Measurements from ENCODE around the gene PBRM1. TPM values are rescaled to one million over a fixed set of nuclear protein-coding genes. Genes with fewer than 3 reads are reported as not detected.

Gene PBRM1
- total and polyA plus RNA-seq, 7 experiments from 2014 or later, result 58.4 to 109 (median 76.9) TPM

- POLR2A ChIA-PET, result interaction anchor here (1.5 kb wide), 1 partner anchor 10 kb away, joined by 3 read pairs; the partner anchor contains the start of gene UQCC5
- Histone ChIP-seq H3K9me3 (ENCODE audit: control insufficient read depth in 2 of 3, low read length in 3 of 3) (no peaks in the 10 kb centered on the region), H3K27me3 (ENCODE audit: control insufficient read depth in 2 of 2, insufficient read depth in 2 of 2, low read length in 2 of 2) (no peaks in the 10 kb centered on the region), H3K27ac (ENCODE audit: low read depth, low read length) (peak overlapping the region; percentile 37), H3K4me1 (ENCODE audit: control insufficient read depth in 2 of 2, insufficient read depth in 2 of 2, low read length in 2 of 2) (no peaks in the 10 kb centered on the region), H3K36me3 (ENCODE audit: control insufficient read depth in 2 of 3, insufficient read depth in 3 of 3, low read length in 3 of 3) (peaks cover 7 to 32% (median 7%) of the 10 kb centered on the region in 3 experiments), H3K4me3 (ENCODE audit: low read length) (no peak overlapping the region)
- ATAC-seq, result no peak
- CTCF ChIA-PET, result no interaction called here
- intact Hi-C loops (cut with micrococcal nuclease), result no loop called here
- no peak for DNase-seq
- H3K9me3 Mint-ChIP-seq, result no peaks in the 10 kb centered on the region
- H3K27me3 Mint-ChIP-seq, result no peaks in the 10 kb centered on the region
- no peak overlapping the region for H3K4me3 Mint-ChIP-seq
- peak overlapping the region in 6 of 9 donors; percentile 28 to 70 (median 47) for H3K27ac Mint-ChIP-seq
- peaks cover 5 to 14% (median 7%) of the 10 kb centered on the region in 7 donors for H3K4me1 Mint-ChIP-seq
- H3K36me3 Mint-ChIP-seq, result peaks cover 0 to 12% (median 2%) of the 10 kb centered on the region in 5 donors
Measured at GRCh38 chr3:52546111-52546901, 139.4 kb downstream of the PBRM1 start.

DNA sequence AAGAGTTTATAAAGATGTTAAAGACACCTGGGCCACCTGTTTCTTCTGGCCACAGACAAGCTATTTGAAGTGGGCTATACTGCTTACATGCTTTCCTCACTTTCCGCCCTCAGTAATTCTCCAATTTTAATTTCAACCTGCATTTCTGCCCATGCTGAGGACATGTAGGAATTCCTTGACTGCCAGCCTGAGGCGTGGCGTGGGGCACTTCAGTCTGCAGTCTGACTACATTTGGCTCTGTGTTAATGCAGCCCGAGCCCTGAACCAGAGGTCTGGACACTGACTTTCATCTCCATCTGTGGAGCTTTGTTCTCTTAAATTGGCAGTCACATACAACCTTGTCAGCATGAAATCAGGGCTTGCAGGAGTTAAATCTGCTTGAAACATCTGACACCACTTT, 140.8 kb downstream of the PBRM1 start:
- DNase-seq, result no peak
- Mint-ChIP-seq H3K27me3 (no peaks in the 10 kb centered on the region), H3K36me3 (peaks cover 0 to 8% (median 2%) of the 10 kb centered on the region in 5 donors), H3K4me1 (peaks cover 5 to 27% (median 14%) of the 10 kb centered on the region in 7 donors), H3K4me3 (no peak overlapping the region), H3K27ac (peak overlapping the region in 4 of 9 donors; percentile 4 to 70 (median 47)), H3K9me3 (no peaks in the 10 kb centered on the region)
- Histone ChIP-seq H3K4me1 (ENCODE audit: control insufficient read depth in 2 of 2, insufficient read depth in 2 of 2, low read length in 2 of 2) (peaks cover 0 to 1% of the 10 kb centered on the region in 2 donors), H3K27me3 (ENCODE audit: control insufficient read depth in 2 of 2, insufficient read depth in 2 of 2, low read length in 2 of 2) (no peaks in the 10 kb centered on the region), H3K36me3 (ENCODE audit: control insufficient read depth in 2 of 3, insufficient read depth in 3 of 3, low read length in 3 of 3) (peaks cover 4 to 20% (median 7%) of the 10 kb centered on the region in 3 experiments), H3K4me3 (ENCODE audit: low read length) (no peak overlapping the region), H3K27ac (ENCODE audit: low read depth, low read length) (no peak overlapping the region), H3K9me3 (ENCODE audit: control insufficient read depth in 2 of 3, low read length in 3 of 3) (no peaks in the 10 kb centered on the region)
- POLR2A ChIA-PET, result interaction anchor here (1.5 kb wide), 1 partner anchor 9 kb away, joined by 8 read pairs; the partner anchor contains the start of gene UQCC5
- no peak for ATAC-seq
- intact Hi-C loops (cut with micrococcal nuclease), result no loop called here
- CTCF ChIA-PET, result no interaction called here

DNA sequence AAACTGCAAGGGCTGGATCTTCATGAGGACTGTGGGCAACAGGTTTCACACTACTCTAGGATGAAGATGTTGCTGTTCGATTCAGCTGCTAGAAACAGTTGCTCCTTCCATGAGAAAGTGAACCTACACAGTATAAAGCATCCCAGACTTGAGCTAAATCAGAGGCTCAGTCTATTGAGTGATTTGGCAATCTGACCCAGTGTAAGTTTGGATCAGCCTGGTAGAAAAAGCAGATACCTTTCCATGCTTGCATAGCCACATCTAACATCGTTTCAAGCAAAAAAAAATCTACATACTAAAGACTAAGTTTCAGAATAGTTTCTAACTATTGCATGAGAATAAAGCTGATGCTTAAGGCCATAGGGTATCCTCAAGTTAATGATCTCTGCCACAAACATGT, 144.7 kb downstream of the PBRM1 start:
- no peaks in the 10 kb centered on the region for H3K9me3 ChIP-seq (ENCODE audit: control insufficient read depth in 2 of 3, low read length in 3 of 3)
- Mint-ChIP-seq H3K4me1 (peaks cover 29 to 64% (median 41%) of the 10 kb centered on the region in 7 donors), H3K4me3 (no peak overlapping the region), H3K27me3 (no peaks in the 10 kb centered on the region), H3K36me3 (peaks cover 0 to 21% (median 8%) of the 10 kb centered on the region in 5 donors), H3K9me3 (peaks cover 0 to 3% (median 0%) of the 10 kb centered on the region in 11 donors), H3K27ac (peak overlapping the region in 7 of 9 donors; percentile 3 to 76 (median 38))
- no peaks in the 10 kb centered on the region for H3K36me3 ChIP-seq (ENCODE audit: control insufficient read depth in 2 of 3, insufficient read depth in 3 of 3, low read length in 3 of 3)
- intact Hi-C loops (cut with micrococcal nuclease), result no loop called here
- DNase-seq, result no peak
- no peaks in the 10 kb centered on the region for H3K27me3 ChIP-seq (ENCODE audit: control insufficient read depth in 2 of 2, insufficient read depth in 2 of 2, low read length in 2 of 2)
- peaks cover 20 to 30% of the 10 kb centered on the region in 2 donors for H3K4me1 ChIP-seq (ENCODE audit: control insufficient read depth in 2 of 2, insufficient read depth in 2 of 2, low read length in 2 of 2)
- H3K4me3 ChIP-seq (ENCODE audit: low read length), result no peak overlapping the region
- H3K27ac ChIP-seq (ENCODE audit: low read depth, low read length), result no peak overlapping the region
- ChIA-PET CTCF (no interaction called here), POLR2A (no interaction called here)
- no peak for ATAC-seq

GRCh38 chr3:52539010-52539653, 146.6 kb downstream of the PBRM1 start:
- no peaks in the 10 kb centered on the region for H3K27me3 ChIP-seq (ENCODE audit: control insufficient read depth in 2 of 2, insufficient read depth in 2 of 2, low read length in 2 of 2)
- DNase-seq (no peak), ATAC-seq (no peak)
- peaks cover 0 to 3% (median 0%) of the 10 kb centered on the region in 11 donors for H3K9me3 Mint-ChIP-seq
- no peaks in the 10 kb centered on the region for H3K27me3 Mint-ChIP-seq
- ChIA-PET CTCF (no interaction called here), POLR2A (no interaction called here)
- H3K36me3 ChIP-seq (ENCODE audit: control insufficient read depth in 2 of 3, insufficient read depth in 3 of 3, low read length in 3 of 3), result no peaks in the 10 kb centered on the region
- H3K4me1 Mint-ChIP-seq, result peaks cover 27 to 71% (median 50%) of the 10 kb centered on the region in 7 donors
- H3K36me3 Mint-ChIP-seq, result peaks cover 0 to 21% (median 8%) of the 10 kb centered on the region in 5 donors
- H3K9me3 ChIP-seq (ENCODE audit: control insufficient read depth in 2 of 3, low read length in 3 of 3), result no peaks in the 10 kb centered on the region
- intact Hi-C loops (cut with micrococcal nuclease), result loop anchor here in 1 of 2 donors (10.0 kb wide), 3 partner anchors 264 to 854 kb away; partner anchors contain the start of genes RPL29 and WDR82
- peak overlapping the region; percentile 53 to 98 (median 79) for H3K27ac Mint-ChIP-seq
- peak overlapping the region; percentile 29 for H3K27ac ChIP-seq (ENCODE audit: low read depth, low read length)
- H3K4me3 ChIP-seq (ENCODE audit: low read length), result no peak overlapping the region
- peaks cover 20 to 30% of the 10 kb centered on the region in 2 donors for H3K4me1 ChIP-seq (ENCODE audit: control insufficient read depth in 2 of 2, insufficient read depth in 2 of 2, low read length in 2 of 2)
- peak overlapping the region; percentile 65 to 100 (median 74) for H3K4me3 Mint-ChIP-seq

- H3K27ac ChIP-seq (ENCODE audit: low read depth, low read length), result peak overlapping the region; percentile 85
- peak overlapping the region; percentile 77 to 99 (median 98) for H3K27ac Mint-ChIP-seq
- H3K4me3 ChIP-seq (ENCODE audit: low read length), result peak overlapping the region; percentile 67
- H3K36me3 Mint-ChIP-seq, result peaks cover 0 to 21% (median 8%) of the 10 kb centered on the region in 5 donors
- no peak for DNase-seq
- H3K9me3 Mint-ChIP-seq, result peaks cover 0 to 3% (median 0%) of the 10 kb centered on the region in 11 donors
- intact Hi-C loops (cut with micrococcal nuclease), result loop anchor here (2.0 to 10.0 kb wide), 7 partner anchors 263 to 1037 kb away; partner anchors contain the start of genes DCAF1 (in 1 of the 2), POC1A (in 1 of the 2), RPL29 (in 1 of the 2) and WDR82 (in 1 of the 2)
- no peaks in the 10 kb centered on the region for H3K9me3 ChIP-seq (ENCODE audit: control insufficient read depth in 2 of 3, low read length in 3 of 3)
- no peaks in the 10 kb centered on the region for H3K27me3 ChIP-seq (ENCODE audit: control insufficient read depth in 2 of 2, insufficient read depth in 2 of 2, low read length in 2 of 2)
- POLR2A ChIA-PET, result interaction anchor here (1.0 kb wide), 1 partner anchor 15 kb away, joined by 3 read pairs; no protein-coding TSS in a partner anchor
- peaks cover 20 to 30% of the 10 kb centered on the region in 2 donors for H3K4me1 ChIP-seq (ENCODE audit: control insufficient read depth in 2 of 2, insufficient read depth in 2 of 2, low read length in 2 of 2)
- H3K36me3 ChIP-seq (ENCODE audit: control insufficient read depth in 2 of 3, insufficient read depth in 3 of 3, low read length in 3 of 3), result no peaks in the 10 kb centered on the region
- peak overlapping the region; percentile 96 to 100 (median 99) for H3K4me3 Mint-ChIP-seq
- H3K27me3 Mint-ChIP-seq, result no peaks in the 10 kb centered on the region
- no peak for ATAC-seq
- CTCF ChIA-PET, result no interaction called here
- peaks cover 27 to 67% (median 50%) of the 10 kb centered on the region in 7 donors for H3K4me1 Mint-ChIP-seq
Measured at GRCh38 chr3:52537726-52538421, 147.8 kb downstream of the PBRM1 start.

GRCh38 chr3:52537165-52537620, 148.5 kb downstream of the PBRM1 start:
- DNase-seq (no peak), ATAC-seq (no peak)
- intact Hi-C loops (cut with micrococcal nuclease), result loop anchor here (2.0 to 10.0 kb wide), 7 partner anchors 262 to 1036 kb away; partner anchors contain the start of genes DCAF1 (in 1 of the 2), POC1A (in 1 of the 2), RPL29 (in 1 of the 2) and WDR82 (in 1 of the 2)
- Histone ChIP-seq H3K27ac (ENCODE audit: low read depth, low read length) (peak overlapping the region; percentile 85), H3K4me3 (ENCODE audit: low read length) (peak overlapping the region; percentile 67), H3K9me3 (ENCODE audit: control insufficient read depth in 2 of 3, low read length in 3 of 3) (no peaks in the 10 kb centered on the region), H3K36me3 (ENCODE audit: control insufficient read depth in 2 of 3, insufficient read depth in 3 of 3, low read length in 3 of 3) (no peaks in the 10 kb centered on the region), H3K27me3 (ENCODE audit: control insufficient read depth in 2 of 2, insufficient read depth in 2 of 2, low read length in 2 of 2) (no peaks in the 10 kb centered on the region), H3K4me1 (ENCODE audit: control insufficient read depth in 2 of 2, insufficient read depth in 2 of 2, low read length in 2 of 2) (peaks cover 24 to 30% of the 10 kb centered on the region in 2 donors)
- H3K4me1 Mint-ChIP-seq, result peaks cover 30 to 67% (median 50%) of the 10 kb centered on the region in 7 donors
- ChIA-PET CTCF (no interaction called here), POLR2A (interaction anchor here (1.0 kb wide), 1 partner anchor 15 kb away, joined by 3 read pairs; no protein-coding TSS in a partner anchor)
- peaks cover 0 to 3% (median 0%) of the 10 kb centered on the region in 11 donors for H3K9me3 Mint-ChIP-seq
- H3K27me3 Mint-ChIP-seq, result no peaks in the 10 kb centered on the region
- peaks cover 0 to 21% (median 8%) of the 10 kb centered on the region in 5 donors for H3K36me3 Mint-ChIP-seq
- H3K4me3 Mint-ChIP-seq, result peak overlapping the region; percentile 96 to 100 (median 99)
- peak overlapping the region; percentile 96 to 99 (median 98) for H3K27ac Mint-ChIP-seq
